ENCODE data around the gene ARID5A. TPM values are rescaled to one million over a fixed set of nuclear protein-coding genes. Genes with fewer than 3 reads are reported as not detected.
A peak's percentile ranks its signal among the peaks of the same experiment; 100 is the strongest.

ARID5A gene
- total RNA-seq, 1 donor: 7.8 TPM

GRCh38 chr2:96531366-96531765 is 5.2 kb upstream of the ARID5A start:
- no peak overlapping the region for H3K4me3 ChIP-seq (ENCODE audit: low read depth, low read length)
- TF ChIP-seq CTCF (IDR thresholded peaks at IDR 0.05; ENCODE audit: insufficient read depth, low read length): no peak
- no peak for DNase-seq (ENCODE audit: low read depth)

GRCh38 chr2:96531872-96532505 is 4.6 kb upstream of the ARID5A start:
- H3K4me3 ChIP-seq (ENCODE audit: low read depth, low read length): peak overlapping the region; percentile 31
- DNase-seq (ENCODE audit: low read depth): peak; percentile 100
- TF ChIP-seq CTCF (IDR thresholded peaks at IDR 0.05; ENCODE audit: insufficient read depth, low read length): no peak

- no peak overlapping the region for H3K4me3 ChIP-seq (ENCODE audit: low read depth, low read length)
- DNase-seq (ENCODE audit: low read depth): no peak
- TF ChIP-seq CTCF (IDR thresholded peaks at IDR 0.05; ENCODE audit: insufficient read depth, low read length): no peak
Measured at GRCh38 chr2:96532641-96533291, 3.8 kb upstream of the ARID5A start.

GRCh38 chr2:96533292-96534073 is 3.1 kb upstream of the ARID5A start:
- peak; percentile 96 for DNase-seq (ENCODE audit: low read depth)
- no peak overlapping the region for H3K4me3 ChIP-seq (ENCODE audit: low read depth, low read length)

GRCh38 chr2:96534141-96534540 is 2.4 kb upstream of the ARID5A start:
- peak; percentile 47 for DNase-seq (ENCODE audit: low read depth)
- H3K4me3 ChIP-seq (ENCODE audit: low read depth, low read length): no peak overlapping the region
- no peak for TF ChIP-seq CTCF (IDR thresholded peaks at IDR 0.05; ENCODE audit: insufficient read depth, low read length)

More at GRCh38 chr2:96533292-96534073, 3.1 kb upstream of the ARID5A start:
- TF ChIP-seq CTCF (IDR thresholded peaks at IDR 0.05; ENCODE audit: insufficient read depth, low read length): no peak

GRCh38 chr2:96534701-96535181 is 1.8 kb upstream of the ARID5A start:
- DNase-seq (ENCODE audit: low read depth): no peak
- no peak overlapping the region for H3K4me3 ChIP-seq (ENCODE audit: low read depth, low read length)
- no peak for TF ChIP-seq CTCF (IDR thresholded peaks at IDR 0.05; ENCODE audit: insufficient read depth, low read length)

All from fibroblast of the aortic adventitia (primary cell).